K562 (cell line): ENCODE data around the gene C19orf85. TPM values are rescaled to one million over a fixed set of nuclear protein-coding genes. Genes with fewer than 3 reads are reported as not detected.

Experiments used
- ARID1B ChIP-seq: fragments of 450-650 bp; IDR thresholded peaks from 2 replicates; pipeline ENCODE4 v1.6.1; 2016; ENCODE audit warnings: antibody characterized with exemption, mild to moderate bottlenecking, inconsistent platforms
- CSDE1 ChIP-seq, 2 experiments: fragments of 450-650 bp; IDR thresholded peaks; 2 replicates each; pipeline ENCODE4 v1.6.1; 2016; ENCODE audit warnings: mild to moderate bottlenecking in 1 of 2
- CTBP1 ChIP-seq: fragments of 450-650 bp; IDR thresholded peaks from 2 replicates; pipeline ENCODE4 v1.6.1; 2016; ENCODE audit warnings: borderline replicate concordance
- ELF4 ChIP-seq: fragments of 450-650 bp; formaldehyde crosslinking; IDR thresholded peaks from 2 replicates; pipeline ENCODE4 v1.4.0; 2022; ENCODE audit warnings: missing genetic modification characterization
- FOSL1 ChIP-seq: fragments of 200-800 bp; sonication (Bioruptor generic); conservative IDR thresholded peaks from 2 replicates; pipeline ENCODE4 v1.6.1; 2016; ENCODE audit warnings: missing genetic modification characterization, missing compliant biosample characterization
- ID3 ChIP-seq, 2 experiments: fragments of 250-450 bp in 1 of 2; fragments of 450-650 bp in 1 of 2; sonication (Bioruptor Pico) in 1 of 2; IDR thresholded peaks; 2 replicates each; pipeline versions ENCODE4 v1.6.1 to v1.8.0; 2016 to 2021; ENCODE audit warnings: mild to moderate bottlenecking in 2 of 2, moderate library complexity in 2 of 2, missing compliant biosample characterization in 1 of 2, missing genetic modification characterization in 1 of 2
- MED1 ChIP-seq: sonication (generic); formaldehyde crosslinking; IDR thresholded peaks from 2 replicates; pipeline ENCODE4 v1.8.1; 2023; ENCODE audit warnings: missing genetic modification reagents, borderline replicate concordance
- MEF2D ChIP-seq: conservative IDR thresholded peaks from 2 replicates; pipeline ENCODE4 v1.6.1; 2016; ENCODE audit warnings: low read depth, missing genetic modification characterization, missing compliant biosample characterization
- PRDM10 ChIP-seq: fragments of 450-650 bp; IDR thresholded peaks from 2 replicates; pipeline ENCODE4 v1.6.1; 2018; ENCODE audit not compliant: partially characterized antibody
- SMARCA4 ChIP-seq: fragments of 450-650 bp; IDR thresholded peaks from 2 replicates; pipeline ENCODE4 v1.6.1; 2016
- ZBTB33 ChIP-seq: sonication (generic); formaldehyde crosslinking; IDR thresholded peaks from 2 replicates; pipeline ENCODE4 v1.8.1; 2023; ENCODE audit warnings: mild to moderate bottlenecking, missing genetic modification reagents
- ZNF507 ChIP-seq: conservative IDR thresholded peaks from 2 replicates; pipeline ENCODE4 v1.6.1; 2017; ENCODE audit warnings: missing genetic modification characterization, missing compliant biosample characterization
- polyA plus RNA-seq, 8 experiments: library from polyadenylated mRNA; depleted of rRNA in 4 of 8; stranded (reverse) in 5 of 8; unstranded in 3 of 8; fragments of >200 nt; fragmentation: Nextera tagmentation in 2 of 8; fragmentation: Illumina TruSeq in 1 of 8; extraction: Ambion mirVana in 2 of 8; extraction: Trizol in 1 of 8; gene quantifications; 2 replicates each; pipeline versions ENCODE4 v1.2.1 to v1.2.3, GENCODE V29; 2011 to 2014; ENCODE audit warnings: inconsistent platforms in 1 of 8, missing spikeins in 1 of 8
- total RNA-seq, 7 experiments: library from RNA; depleted of rRNA in 6 of 7; stranded (reverse); fragments of >200 nt in 6 of 7; fragmentation: Illumina TruSeq in 2 of 7; extraction: Trizol in 2 of 7; gene quantifications; 2 replicates each; pipeline versions ENCODE4 v1.2.1 to v1.2.3, GENCODE V29; 2011 to 2021; ENCODE audit warnings: low replicate concordance in 1 of 7
- TF ChIP-seq, protein P1 (sequence below): sonication (generic); formaldehyde crosslinking; IDR thresholded peaks from 2 replicates; pipeline ENCODE4 v1.8.0; 2022; ENCODE audit warnings: missing genetic modification reagents, mild to moderate bottlenecking, moderate library complexity, borderline replicate concordance

Gene C19orf85
- total and polyA plus RNA-seq, 9 of the 15 experiments (the other 6 are each of a cell fraction or from before 2014, with no cell fraction given), result not detected

DNA sequence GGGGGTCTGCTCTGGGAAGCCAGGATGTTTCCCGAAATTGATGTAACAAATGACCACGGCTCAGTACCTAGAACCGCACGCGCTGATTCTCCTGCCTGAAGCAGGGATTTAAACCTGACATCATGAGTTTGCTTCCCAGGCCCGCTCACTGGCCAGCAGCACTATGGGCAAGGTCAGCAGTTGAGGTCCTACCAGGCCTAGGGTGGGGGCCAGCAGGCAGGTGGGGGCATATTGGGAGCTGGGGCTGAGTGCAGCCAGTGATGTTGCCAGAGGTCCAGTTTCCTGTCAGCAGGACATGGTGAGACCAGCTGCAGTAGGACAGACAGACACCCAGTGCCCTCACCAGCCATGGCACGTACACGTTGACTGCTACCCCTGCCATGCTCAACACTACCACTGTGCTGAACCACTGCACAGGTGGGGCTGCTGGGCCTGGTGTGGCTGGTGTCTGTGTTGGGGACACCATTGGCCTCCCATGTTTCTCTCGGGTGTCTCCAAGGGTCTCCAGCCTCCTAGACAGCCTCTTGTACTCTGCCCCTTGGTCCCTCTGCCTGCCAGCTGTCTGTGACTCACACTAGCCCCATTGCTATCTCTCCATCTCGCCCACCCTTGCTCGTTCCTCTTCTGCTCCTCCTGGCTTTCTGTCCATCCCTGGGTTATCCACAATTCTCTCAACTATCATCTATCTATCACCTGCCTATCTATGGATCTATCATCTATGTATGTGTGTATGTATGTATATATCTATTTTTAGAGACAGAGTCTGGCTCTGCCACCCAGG, 1.1 kb upstream of the C19orf85 start (continued):
- TF ChIP-seq ID3 (CRISPR knock-in tag; IDR thresholded peaks at IDR 0.05) (no peak), ID3 (tag; IDR thresholded peaks at IDR 0.05) (no peak), ZNF507 (no peak), MEF2D (tag) (no peak), PRDM10 (no peak), ARID1B (peak; percentile 38), FOSL1 (0 out of 2 replicates have a peak, but pooled peaks have one; percentile 43), ELF4 (CRISPR knock-in tag) (no peak), ZBTB33 (0 out of 2 replicates have a peak, but pooled peaks have one; percentile 25), MED1 (no peak), CSDE1 (IDR thresholded peaks at IDR 0.05) (no peak), SMARCA4 (peak; percentile 21; the same call in 1 of the 2 replicates), CTBP1 (0 out of 2 replicates have a peak, but pooled peaks have one; percentile 15)
- TF ChIP-seq, protein P1, sequence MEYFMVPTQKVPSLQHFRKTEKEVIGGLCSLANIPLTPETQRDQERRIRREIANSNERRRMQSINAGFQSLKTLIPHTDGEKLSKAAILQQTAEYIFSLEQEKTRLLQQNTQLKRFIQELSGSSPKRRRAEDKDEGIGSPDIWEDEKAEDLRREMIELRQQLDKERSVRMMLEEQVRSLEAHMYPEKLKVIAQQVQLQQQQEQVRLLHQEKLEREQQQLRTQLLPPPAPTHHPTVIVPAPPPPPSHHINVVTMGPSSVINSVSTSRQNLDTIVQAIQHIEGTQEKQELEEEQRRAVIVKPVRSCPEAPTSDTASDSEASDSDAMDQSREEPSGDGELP (CRISPR knock-in tag), result peak; percentile 48; the same call in 1 of the 2 replicates
